Measurements from ENCODE around the gene POU3F2.

DNA sequence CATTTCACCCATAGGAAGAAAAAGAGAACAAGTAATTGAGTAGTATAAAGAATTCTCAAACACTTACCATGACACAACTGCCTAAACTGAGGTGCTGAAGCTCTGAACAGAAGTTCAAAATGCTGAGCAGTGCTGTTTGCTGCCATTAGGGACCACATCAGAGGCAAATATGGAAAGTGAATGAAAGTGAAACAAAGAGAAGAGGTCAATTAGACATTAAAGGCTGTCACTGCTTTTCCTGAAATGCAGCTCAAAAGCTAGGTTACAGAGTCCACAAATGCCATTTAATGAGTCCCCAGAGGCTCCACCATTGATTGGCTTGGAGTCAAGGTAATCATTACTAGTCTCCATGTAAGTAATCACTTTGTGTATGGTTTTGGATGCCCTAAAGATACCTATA, 46.1 kb downstream of the POU3F2 start:
- TF ChIP-seq, protein P1, sequence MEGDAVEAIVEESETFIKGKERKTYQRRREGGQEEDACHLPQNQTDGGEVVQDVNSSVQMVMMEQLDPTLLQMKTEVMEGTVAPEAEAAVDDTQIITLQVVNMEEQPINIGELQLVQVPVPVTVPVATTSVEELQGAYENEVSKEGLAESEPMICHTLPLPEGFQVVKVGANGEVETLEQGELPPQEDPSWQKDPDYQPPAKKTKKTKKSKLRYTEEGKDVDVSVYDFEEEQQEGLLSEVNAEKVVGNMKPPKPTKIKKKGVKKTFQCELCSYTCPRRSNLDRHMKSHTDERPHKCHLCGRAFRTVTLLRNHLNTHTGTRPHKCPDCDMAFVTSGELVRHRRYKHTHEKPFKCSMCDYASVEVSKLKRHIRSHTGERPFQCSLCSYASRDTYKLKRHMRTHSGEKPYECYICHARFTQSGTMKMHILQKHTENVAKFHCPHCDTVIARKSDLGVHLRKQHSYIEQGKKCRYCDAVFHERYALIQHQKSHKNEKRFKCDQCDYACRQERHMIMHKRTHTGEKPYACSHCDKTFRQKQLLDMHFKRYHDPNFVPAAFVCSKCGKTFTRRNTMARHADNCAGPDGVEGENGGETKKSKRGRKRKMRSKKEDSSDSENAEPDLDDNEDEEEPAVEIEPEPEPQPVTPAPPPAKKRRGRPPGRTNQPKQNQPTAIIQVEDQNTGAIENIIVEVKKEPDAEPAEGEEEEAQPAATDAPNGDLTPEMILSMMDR (conservative IDR thresholded peaks at IDR 0.05) = no peak
- no peak for TF ChIP-seq ZFX (IDR thresholded peaks at IDR 0.05)
